ENCODE measurements around the gene AGR3. TPM values are rescaled to one million over a fixed set of nuclear protein-coding genes. Genes with fewer than 3 reads are reported as not detected.

Gene AGR3
- total RNA-seq, 1 donor from 2014 or later = not detected

GRCh38 chr7:16838386-16838785, 43.4 kb downstream of the AGR3 start:
- DNase-seq (ENCODE audit: low read depth) = no peak

GRCh38 chr7:16836481-16836880, 45.3 kb downstream of the AGR3 start:
- DNase-seq (ENCODE audit: low read depth) = no peak

GRCh38 chr7:16833373-16833772, 48.4 kb downstream of the AGR3 start:
- no peak for DNase-seq (ENCODE audit: low read depth)

GRCh38 chr7:16826060-16826459, 55.7 kb downstream of the AGR3 start:
- DNase-seq (ENCODE audit: low read depth) = no peak

GRCh38 chr7:16822029-16822428, 59.8 kb downstream of the AGR3 start:
- DNase-seq (ENCODE audit: low read depth) = no peak

- DNase-seq (ENCODE audit: low read depth) = no peak
Observed at GRCh38 chr7:16818732-16819131, 63.1 kb downstream of the AGR3 start.

- peak; percentile 48 for DNase-seq (ENCODE audit: low read depth)
Observed at GRCh38 chr7:16817536-16817935, 64.2 kb downstream of the AGR3 start.

GRCh38 chr7:16816824-16817223, 65.0 kb downstream of the AGR3 start:
- DNase-seq (ENCODE audit: low read depth) = peak; percentile 39

- no peak for DNase-seq (ENCODE audit: low read depth)
Observed at GRCh38 chr7:16815001-16815400, 66.8 kb downstream of the AGR3 start.

- no peak for DNase-seq (ENCODE audit: low read depth)
Observed at GRCh38 chr7:16813232-16813616, 68.6 kb downstream of the AGR3 start.

GRCh38 chr7:16812542-16813231, 69.1 kb downstream of the AGR3 start:
- DNase-seq (ENCODE audit: low read depth) = no peak

GRCh38 chr7:16811551-16811950, 70.2 kb downstream of the AGR3 start:
- DNase-seq (ENCODE audit: low read depth) = peak; percentile 19

- DNase-seq (ENCODE audit: low read depth) = no peak
Observed at GRCh38 chr7:16810573-16810972, 71.2 kb downstream of the AGR3 start.

GRCh38 chr7:16810112-16810511, 71.7 kb downstream of the AGR3 start:
- DNase-seq (ENCODE audit: low read depth) = no peak

Other genes with a start within 250 kb of the AGR3 start
- 23.4 and 29.2 TPM in 2 replicates for gene ANKMY2, start 236.2 kb downstream of the AGR3 start, total RNA-seq
- 53.4 and 166 TPM in 2 replicates for gene BZW2, start 235.8 kb downstream of the AGR3 start, total RNA-seq
- 9.4 and 14.8 TPM in 2 replicates for gene TSPAN13, start 128.2 kb downstream of the AGR3 start, total RNA-seq
- gene AGR2, start 77.0 kb downstream of the AGR3 start, total RNA-seq = not detected in 2 replicates